Embryonic facial prominence (tissue), 1 donor: ENCODE data around the gene PATE4.
A peak's percentile ranks its signal among the peaks of the same experiment; 100 is the strongest.
"Not testable (repeated sequence)": the region's sequence is repeated elsewhere in the genome, so short reads cannot be mapped to it uniquely, and the experiment has no call there.

ENCODE experiments used
- DNase-seq: peaks from one replicate; pipeline ENCODE4 v3.0.0-alpha.2; 2016; ENCODE audit errors: extremely low spot score

PATE4 gene

GRCh38 chr11:125833016-125833415, at the start of gene PATE4:
Gene PATE4 (plus strand): TSS chr11:125833316. CDS start chr11:125833360, 44 bp downstream.
- DNase-seq = no peak

- DNase-seq = no peak
Measured at GRCh38 chr11:125784678-125785077, 48.4 kb upstream of the PATE4 start.

GRCh38 chr11:125787827-125788226, 45.3 kb upstream of the PATE4 start, which contains the start of gene PATE3:
Gene PATE3 (plus strand): TSS chr11:125788127. CDS start chr11:125788152, 25 bp downstream.
- DNase-seq = no peak

- no peak for DNase-seq
Measured at GRCh38 chr11:125790825-125791224, 42.3 kb upstream of the PATE4 start.

DNA sequence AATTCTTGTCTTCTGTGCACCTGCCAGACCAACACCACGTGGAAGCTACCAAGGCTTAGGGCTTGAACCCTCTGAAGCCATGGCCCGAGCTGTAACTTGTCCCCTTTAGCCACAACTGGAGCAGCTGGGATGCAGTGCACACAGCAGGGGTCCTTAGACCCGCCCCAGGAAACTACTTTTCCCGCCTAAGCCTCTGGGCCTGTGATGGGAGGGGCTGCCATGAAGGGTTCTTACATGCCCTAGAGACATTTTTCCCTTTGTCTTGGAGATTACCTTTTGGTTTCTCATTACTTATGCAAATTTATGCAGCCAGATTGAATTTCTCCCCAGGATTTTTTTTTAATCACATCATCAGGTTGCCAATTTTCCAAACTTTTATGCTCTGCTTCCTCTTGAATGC, 35.5 kb upstream of the PATE4 start:
- no peak for DNase-seq

DNA sequence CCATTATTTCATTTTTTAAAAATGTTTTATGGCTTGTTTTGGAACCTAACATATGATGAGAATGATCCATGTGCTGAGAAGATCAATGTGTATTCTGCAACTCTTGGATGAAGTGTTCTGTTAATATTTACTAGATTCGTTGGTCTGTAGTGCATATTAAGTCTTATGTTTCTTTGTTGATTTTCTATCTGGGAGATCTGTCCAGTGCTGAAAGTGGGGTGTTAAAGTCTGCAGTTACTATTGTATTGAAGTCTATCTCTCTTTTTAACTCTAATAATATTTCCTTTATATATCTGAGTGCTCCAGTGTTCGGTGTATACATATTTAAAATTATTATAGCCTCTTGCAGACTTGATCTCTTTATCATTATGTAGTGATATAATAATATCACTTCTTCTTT, 33.3 kb upstream of the PATE4 start:
- DNase-seq = no peak

GRCh38 chr11:125802387-125802786, 30.7 kb upstream of the PATE4 start:
- no peak for DNase-seq

- DNase-seq = no peak
Measured at GRCh38 chr11:125807909-125808308, 25.2 kb upstream of the PATE4 start.

GRCh38 chr11:125835748-125836147, 2.6 kb downstream of the PATE4 start:
- DNase-seq = no peak

- no peak for DNase-seq
Measured at GRCh38 chr11:125842321-125842948, 9.3 kb downstream of the PATE4 start.

DNA sequence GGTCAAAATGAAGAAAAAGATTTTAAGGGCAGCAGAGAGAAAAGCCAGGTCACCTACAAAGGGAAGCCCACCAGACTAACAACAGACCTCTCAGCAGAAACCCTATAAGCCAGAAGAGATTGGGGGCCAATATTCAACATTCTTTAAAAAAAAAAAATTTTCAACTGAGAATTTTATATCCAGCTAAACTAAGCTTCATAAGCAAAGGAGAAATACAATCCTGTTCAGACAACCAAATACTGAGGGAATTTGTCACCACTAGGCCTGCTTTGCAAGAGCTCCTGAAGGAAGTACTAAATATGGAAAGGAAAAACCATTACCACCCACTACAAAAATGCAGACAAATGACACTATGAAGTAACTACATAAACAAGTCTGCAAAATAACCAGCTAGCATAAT, 13.1 kb downstream of the PATE4 start:
- DNase-seq = no peak

DNA sequence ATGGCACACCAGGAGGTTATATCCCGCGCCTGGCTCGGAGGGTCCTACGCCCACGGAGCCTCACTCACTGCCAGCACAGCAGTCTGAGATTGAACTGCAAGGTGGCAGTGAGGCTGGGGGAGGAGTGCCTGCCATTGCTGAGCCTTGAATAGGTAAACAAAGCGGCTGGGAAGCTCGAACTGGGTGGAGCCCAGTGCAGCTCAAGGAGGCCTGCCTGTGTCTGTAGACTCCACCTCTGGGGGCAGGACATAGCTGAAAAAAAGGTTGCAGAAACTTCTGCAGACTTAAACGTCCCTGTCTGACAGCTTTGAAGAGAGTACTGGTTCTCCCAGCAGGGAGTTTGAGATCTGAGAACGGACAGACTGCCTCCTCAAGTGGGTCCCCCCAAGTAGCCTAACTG, 24.6 kb downstream of the PATE4 start:
- not testable (repeated sequence) for DNase-seq

- not testable (repeated sequence) for DNase-seq
Measured at GRCh38 chr11:125862786-125863185, 29.7 kb downstream of the PATE4 start.

DNA sequence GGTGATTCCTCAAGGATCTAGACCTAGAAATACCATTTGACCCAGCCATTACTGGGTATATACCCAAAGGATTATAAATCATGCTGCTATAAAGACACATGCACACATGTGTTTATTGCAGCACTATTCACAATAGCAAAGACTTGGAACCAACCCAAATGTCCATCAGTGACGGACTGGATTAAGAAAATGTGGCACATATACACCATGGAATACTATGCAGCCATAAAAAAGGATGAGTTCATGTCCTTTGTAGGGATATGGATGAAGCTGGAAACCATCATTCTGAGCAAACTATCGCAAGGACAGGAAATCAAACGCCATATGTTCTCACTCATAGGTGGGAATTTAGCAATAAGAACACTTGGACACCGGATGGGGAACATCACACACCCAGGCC, 32.2 kb downstream of the PATE4 start:
- DNase-seq = not testable (repeated sequence)

- no peak for DNase-seq
Measured at GRCh38 chr11:125869521-125869920, 36.4 kb downstream of the PATE4 start.

- no peak for DNase-seq
Measured at GRCh38 chr11:125871391-125872137, 38.4 kb downstream of the PATE4 start.

DNA sequence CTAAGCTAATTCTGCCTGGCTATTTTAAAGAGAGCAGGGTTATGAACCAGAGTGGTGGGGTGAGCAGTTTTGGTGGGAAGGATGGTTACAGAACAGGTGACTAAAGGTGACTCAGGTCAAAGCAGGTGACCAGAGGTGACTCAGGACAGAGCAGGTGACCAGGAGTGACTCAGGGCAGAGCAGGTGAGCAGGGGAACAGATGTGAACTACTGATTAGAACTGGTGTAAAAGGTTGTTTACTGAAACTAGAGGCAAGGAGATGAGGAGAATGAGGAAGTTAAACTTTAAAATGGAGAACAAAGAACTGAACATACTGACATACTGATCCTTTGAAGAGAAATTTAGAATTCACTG, 39.0 kb downstream of the PATE4 start:
- DNase-seq = no peak

DNA sequence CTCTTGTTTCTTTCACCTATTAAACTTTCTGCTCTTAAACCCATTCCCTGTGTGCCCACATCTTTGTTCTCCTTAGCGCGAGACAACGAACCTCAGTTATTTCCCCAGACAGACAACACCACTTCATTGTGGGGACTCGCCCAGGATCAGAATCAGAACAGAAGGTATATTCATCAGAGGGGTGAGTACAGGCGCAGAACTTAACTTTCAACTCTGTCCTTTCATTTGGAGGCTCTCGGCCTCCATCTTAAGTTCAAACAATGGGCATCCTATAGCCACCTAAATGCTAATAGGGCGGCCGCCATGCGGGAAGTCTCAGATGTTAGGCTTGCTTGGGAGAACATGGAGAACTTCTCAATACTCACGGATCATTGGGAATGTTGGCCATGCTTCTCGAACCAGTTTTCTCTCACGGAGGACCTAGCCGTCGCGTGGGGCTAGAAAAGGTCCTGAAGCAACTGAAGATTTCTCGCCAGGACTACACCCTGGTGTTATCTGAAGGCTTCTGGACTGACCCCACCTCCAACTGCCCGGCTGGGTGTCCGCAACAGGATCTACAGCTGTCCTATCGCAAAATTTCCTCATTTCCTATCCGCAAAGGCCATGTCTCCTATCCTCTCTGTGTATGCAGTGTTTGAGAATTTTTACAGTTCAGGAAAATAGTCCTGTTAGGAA, 40.9 kb downstream of the PATE4 start:
- no peak for DNase-seq

GRCh38 chr11:125874556-125875124, 41.5 kb downstream of the PATE4 start:
- peak; percentile 61 for DNase-seq

- DNase-seq = no peak
Measured at GRCh38 chr11:125881291-125881690, 48.2 kb downstream of the PATE4 start.

GRCh38 chr11:125883375-125883774, 50.3 kb downstream of the PATE4 start:
- DNase-seq = no peak

DNA sequence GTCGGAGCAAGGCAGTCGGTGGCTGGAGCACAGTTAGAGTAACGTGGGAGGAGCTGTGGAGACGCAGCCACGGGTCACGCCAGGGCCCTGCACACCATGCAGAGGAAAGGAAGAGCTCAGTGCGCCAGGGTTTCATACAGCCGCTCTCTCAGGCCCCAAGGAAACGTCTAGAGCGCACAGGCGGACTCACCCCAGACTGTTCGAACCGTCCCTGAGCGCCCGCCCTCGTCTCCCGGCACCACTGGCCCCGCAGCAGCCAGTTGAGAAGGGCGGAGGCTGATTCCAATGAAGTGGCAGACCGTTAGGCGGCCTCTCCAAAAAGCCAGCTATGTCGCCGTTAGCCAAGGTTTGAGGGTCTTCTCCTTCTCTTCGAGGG, 53.9 kb downstream of the PATE4 start:
- no peak for DNase-seq
